OCI-LY1 (cell line): Measurements from ENCODE around the gene DNAH11.

ENCODE experiments used
- H2AFZ ChIP-seq: fragments of 200-600 bp; sonication (generic), shearing (Covaris generic); 2 replicates; pipeline ENCODE4 v1.6.0; 2014; ENCODE audit warnings: antibody characterized with exemption, mild to moderate bottlenecking, low read length
- H3F3A ChIP-seq: fragments of 200-600 bp; sonication (generic), shearing (Covaris generic); 2 replicates; pipeline ENCODE4 v1.6.0; 2014; ENCODE audit warnings: mild to moderate bottlenecking, antibody characterized with exemption, low read length, moderate library complexity; ENCODE audit not compliant: insufficient read depth
- H3K27ac ChIP-seq: fragments of 200-600 bp; sonication (generic); 2 replicates; pipeline ENCODE4 v1.5.1; 2014; ENCODE audit warnings: low read length, mixed run types, mild to moderate bottlenecking, low read depth; ENCODE audit not compliant: poor library complexity, severe bottlenecking
- H3K27me3 ChIP-seq: fragments of 200-600 bp; sonication (generic); 2 replicates; pipeline ENCODE4 v1.6.0; 2014; ENCODE audit warnings: antibody characterized with exemption, mild to moderate bottlenecking, low read length, moderate library complexity; ENCODE audit not compliant: insufficient read depth
- H3K36me3 ChIP-seq: fragments of 200-600 bp; sonication (generic); 2 replicates; pipeline ENCODE4 v1.6.1; 2014; ENCODE audit warnings: mild to moderate bottlenecking, antibody characterized with exemption, low read length, moderate library complexity, mixed read lengths; ENCODE audit not compliant: insufficient read depth
- H3K4me1 ChIP-seq: fragments of 200-600 bp; sonication (generic); 2 replicates; pipeline ENCODE4 v1.5.1; 2014; ENCODE audit warnings: mild to moderate bottlenecking, low read length, moderate library complexity; ENCODE audit not compliant: insufficient read depth, severe bottlenecking
- H3K4me2 ChIP-seq: fragments of 200-600 bp; sonication (generic), shearing (Covaris generic); 2 replicates; pipeline ENCODE4 v1.6.1; 2014; ENCODE audit warnings: low read length
- H3K4me3 ChIP-seq: fragments of 200-600 bp; sonication (generic); 2 replicates; pipeline ENCODE4 v1.5.1; 2014; ENCODE audit warnings: low read length, low read depth, mild to moderate bottlenecking, mixed read lengths; ENCODE audit not compliant: poor library complexity, severe bottlenecking
- H3K79me2 ChIP-seq: fragments of 200-600 bp; shearing (Covaris generic); 2 replicates; pipeline ENCODE4 v1.6.1; 2016; ENCODE audit warnings: mixed run types, low read length, mixed read lengths; ENCODE audit not compliant: insufficient read depth
- H3K9ac ChIP-seq: fragments of 200-600 bp; sonication (generic), shearing (Covaris generic); 2 replicates; pipeline ENCODE4 v1.6.1; 2014; ENCODE audit warnings: mild to moderate bottlenecking, low read length, mixed read lengths
- H3K9me2 ChIP-seq: fragments of 200-600 bp; sonication (generic), shearing (Covaris generic); 2 replicates; pipeline ENCODE4 v1.6.1; 2014; ENCODE audit warnings: low read depth, mild to moderate bottlenecking, low read length, mixed read lengths
- H3K9me3 ChIP-seq: fragments of 200-600 bp; shearing (Covaris generic); 2 replicates; pipeline ENCODE4 v1.6.1; 2014; ENCODE audit warnings: low read length, mixed read lengths
- H4K20me1 ChIP-seq: fragments of 200-600 bp; sonication (generic), shearing (Covaris generic); 2 replicates; pipeline ENCODE4 v1.6.0; 2016; ENCODE audit warnings: mild to moderate bottlenecking, low read length; ENCODE audit not compliant: insufficient read depth
- EZH2 ChIP-seq: fragments of 200-600 bp; sonication (generic), shearing (Covaris generic); IDR thresholded peaks from 2 replicates; pipeline ENCODE4 v1.8.0; 2017; ENCODE audit warnings: borderline replicate concordance, mixed run types, mild to moderate bottlenecking, antibody characterized with exemption, low read length, moderate library complexity, mixed read lengths
- TF ChIP-seq, protein P1 (sequence below): fragments of 200-600 bp; sonication (generic), shearing (Covaris generic); IDR thresholded peaks from 2 replicates; pipeline ENCODE4 v1.5.1; 2017; ENCODE audit warnings: mild to moderate bottlenecking, antibody characterized with exemption, low read length, moderate library complexity, mixed read lengths

The DNAH11 gene

DNA sequence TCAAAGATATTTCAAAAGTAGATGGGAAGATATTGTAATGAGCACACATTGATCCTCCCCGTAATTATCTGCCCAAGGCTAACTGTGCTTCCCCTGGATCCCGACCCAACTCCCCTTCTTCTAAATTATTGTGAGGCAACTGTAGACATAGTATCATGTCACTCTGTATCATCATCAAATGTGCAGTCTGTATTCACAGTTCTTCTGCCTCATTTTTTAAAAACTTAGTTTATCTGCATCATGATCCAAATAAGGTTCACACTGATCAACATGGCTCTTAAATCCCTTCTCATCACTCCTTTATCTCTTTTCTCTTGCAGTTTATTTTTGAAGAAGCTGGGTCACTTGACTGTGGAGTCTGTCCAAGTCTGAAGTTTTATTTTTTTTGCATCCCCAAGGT, 375.4 kb downstream of the DNAH11 start:
- Histone ChIP-seq H3K9ac (no peak overlapping the region), H3K27ac (no peak overlapping the region), H3F3A (no peaks in the 10 kb centered on the region), H2AFZ (no peak overlapping the region), H3K9me3 (no peaks in the 10 kb centered on the region), H3K27me3 (no peaks in the 10 kb centered on the region), H3K36me3 (peaks cover 12% of the 10 kb centered on the region), H3K79me2 (no peaks in the 10 kb centered on the region), H3K9me2 (no peaks in the 10 kb centered on the region), H4K20me1 (no peaks in the 10 kb centered on the region), H3K4me1 (peaks cover 22% of the 10 kb centered on the region), H3K4me3 (no peak overlapping the region), H3K4me2 (no peak overlapping the region)
- TF ChIP-seq, protein P1, sequence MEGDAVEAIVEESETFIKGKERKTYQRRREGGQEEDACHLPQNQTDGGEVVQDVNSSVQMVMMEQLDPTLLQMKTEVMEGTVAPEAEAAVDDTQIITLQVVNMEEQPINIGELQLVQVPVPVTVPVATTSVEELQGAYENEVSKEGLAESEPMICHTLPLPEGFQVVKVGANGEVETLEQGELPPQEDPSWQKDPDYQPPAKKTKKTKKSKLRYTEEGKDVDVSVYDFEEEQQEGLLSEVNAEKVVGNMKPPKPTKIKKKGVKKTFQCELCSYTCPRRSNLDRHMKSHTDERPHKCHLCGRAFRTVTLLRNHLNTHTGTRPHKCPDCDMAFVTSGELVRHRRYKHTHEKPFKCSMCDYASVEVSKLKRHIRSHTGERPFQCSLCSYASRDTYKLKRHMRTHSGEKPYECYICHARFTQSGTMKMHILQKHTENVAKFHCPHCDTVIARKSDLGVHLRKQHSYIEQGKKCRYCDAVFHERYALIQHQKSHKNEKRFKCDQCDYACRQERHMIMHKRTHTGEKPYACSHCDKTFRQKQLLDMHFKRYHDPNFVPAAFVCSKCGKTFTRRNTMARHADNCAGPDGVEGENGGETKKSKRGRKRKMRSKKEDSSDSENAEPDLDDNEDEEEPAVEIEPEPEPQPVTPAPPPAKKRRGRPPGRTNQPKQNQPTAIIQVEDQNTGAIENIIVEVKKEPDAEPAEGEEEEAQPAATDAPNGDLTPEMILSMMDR, result no peak
- no peak for TF ChIP-seq EZH2

DNA sequence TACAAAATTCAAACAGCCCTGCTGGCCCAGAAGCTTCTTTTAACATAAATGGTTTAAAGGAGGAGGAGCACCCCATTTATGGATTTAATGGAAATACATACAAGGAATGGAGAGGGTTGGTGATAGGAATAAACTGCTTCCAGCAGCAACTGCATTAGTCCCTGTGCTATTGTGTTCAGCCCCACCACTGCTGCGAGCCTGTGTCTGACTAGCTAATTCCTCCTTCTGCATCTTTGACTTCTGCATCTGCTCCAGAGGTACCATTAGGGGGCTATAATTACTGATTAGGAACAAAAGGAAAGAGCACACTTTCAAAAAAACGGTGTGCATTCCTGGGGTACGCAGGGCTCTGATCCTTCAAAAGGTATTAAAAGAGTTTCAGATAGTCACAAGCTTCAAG, 378.1 kb downstream of the DNAH11 start:
- no peaks in the 10 kb centered on the region for H3K79me2 ChIP-seq
- peaks cover 2% of the 10 kb centered on the region; the same call in 1 of the 2 replicates for H3K36me3 ChIP-seq
- no peaks in the 10 kb centered on the region for H3K4me1 ChIP-seq
- H3K27ac ChIP-seq, result no peak overlapping the region
- no peaks in the 10 kb centered on the region for H4K20me1 ChIP-seq
- H3K4me2 ChIP-seq, result no peak overlapping the region
- H3K9ac ChIP-seq, result no peak overlapping the region
- H2AFZ ChIP-seq, result no peak overlapping the region
- H3K27me3 ChIP-seq, result no peaks in the 10 kb centered on the region
- H3K9me2 ChIP-seq, result no peaks in the 10 kb centered on the region
- H3K4me3 ChIP-seq, result no peak overlapping the region
- TF ChIP-seq EZH2, result no peak
- TF ChIP-seq, protein P1, result no peak
- H3F3A ChIP-seq, result no peaks in the 10 kb centered on the region
- no peaks in the 10 kb centered on the region for H3K9me3 ChIP-seq

DNA sequence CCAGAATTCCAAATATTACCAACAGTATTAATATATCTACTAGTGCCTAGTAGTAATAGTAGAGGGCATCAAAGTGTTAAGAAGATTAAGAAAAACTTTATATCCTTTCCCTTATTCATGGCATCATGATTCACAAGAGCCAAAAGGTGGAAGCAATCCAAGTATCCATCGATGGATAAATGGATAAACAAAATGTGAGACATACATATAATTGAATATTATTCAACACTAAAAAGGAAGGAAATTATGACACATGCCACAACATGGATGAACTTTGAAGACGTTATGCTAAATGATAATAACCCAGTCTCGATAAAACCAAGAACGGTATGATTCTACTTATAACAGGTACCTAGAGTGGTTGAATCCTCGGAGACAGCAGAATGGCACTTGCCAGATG, 379.8 kb downstream of the DNAH11 start:
- no peak for TF ChIP-seq EZH2
- TF ChIP-seq, protein P1, result no peak
- no peak overlapping the region for H3K4me3 ChIP-seq
- no peaks in the 10 kb centered on the region for H3K79me2 ChIP-seq
- H3K4me1 ChIP-seq, result no peaks in the 10 kb centered on the region
- H3K9me2 ChIP-seq, result no peaks in the 10 kb centered on the region
- H3K4me2 ChIP-seq, result no peak overlapping the region
- H3F3A ChIP-seq, result no peaks in the 10 kb centered on the region
- no peaks in the 10 kb centered on the region for H3K36me3 ChIP-seq
- no peaks in the 10 kb centered on the region for H4K20me1 ChIP-seq
- H3K27me3 ChIP-seq, result no peaks in the 10 kb centered on the region
- H2AFZ ChIP-seq, result no peak overlapping the region
- H3K27ac ChIP-seq, result no peak overlapping the region
- H3K9me3 ChIP-seq, result no peaks in the 10 kb centered on the region
- H3K9ac ChIP-seq, result no peak overlapping the region
